WTC11 (cell line): ENCODE data around the gene SPRING1. TPM values are rescaled to one million over a fixed set of nuclear protein-coding genes. Genes with fewer than 3 reads are reported as not detected.

Experiments used
- ATAC-seq: fragments of 200-7000 bp; cut with Tn5 transposase; 2 replicates; pipeline ENCODE4 v1.10.0; 2021; ENCODE audit warnings: mild to moderate bottlenecking, moderate library complexity
- CTCF ChIA-PET: fragments of 300-600 bp; sonication (Branson Sonifier 250); formaldehyde crosslinking; loops from one replicate; lab custom pipeline; 2021; ENCODE audit warnings: antibody characterized with exemption; lab: Charles Lee
- POLR2A ChIA-PET: fragments of 350-600 bp; sonication (Branson Sonifier 250); formaldehyde crosslinking; loops from one replicate; lab custom pipeline; 2021; ENCODE audit warnings: antibody characterized with exemption; lab: Charles Lee
- DNase-seq: peaks from one replicate; pipeline ENCODE4 v3.0.0; 2021; ENCODE audit warnings: low spot score
- H3K27ac Mint-ChIP-seq: 2 replicates; pipeline ENCODE4 v1.8.0; 2021; ENCODE audit warnings: mixed read lengths
- H3K27me3 Mint-ChIP-seq: 2 replicates; pipeline ENCODE4 v1.8.0; 2021; ENCODE audit warnings: low read depth, mild to moderate bottlenecking, moderate library complexity, mixed read lengths
- H3K36me3 Mint-ChIP-seq: 2 replicates; pipeline ENCODE4 v1.8.0; 2021; ENCODE audit warnings: mixed read lengths
- H3K4me1 Mint-ChIP-seq: 2 replicates; pipeline ENCODE4 v1.8.0; 2022; ENCODE audit warnings: mixed read lengths
- H3K4me3 Mint-ChIP-seq: 2 replicates; pipeline ENCODE4 v1.8.0; 2021; ENCODE audit warnings: mild to moderate bottlenecking, moderate library complexity, mixed read lengths
- H3K9me3 Mint-ChIP-seq: 2 replicates; pipeline ENCODE4 v1.8.0; 2021; ENCODE audit warnings: mixed read lengths
- EMX1 ChIP-seq: fragments of 250-450 bp; sonication (Bioruptor Pico); IDR thresholded peaks from 2 replicates; pipeline ENCODE4 v1.8.0; 2021; ENCODE audit warnings: mild to moderate bottlenecking
- IRF2 ChIP-seq: sonication (generic); formaldehyde crosslinking; IDR thresholded peaks from 2 replicates; pipeline ENCODE4 v1.8.0; 2022; ENCODE audit warnings: low read depth, missing genetic modification reagents, borderline replicate concordance
- MXD4 ChIP-seq: fragments of 250-450 bp; sonication (Bioruptor Pico); IDR thresholded peaks from 2 replicates; pipeline ENCODE4 v1.8.0; 2021; ENCODE audit warnings: mild to moderate bottlenecking, moderate library complexity, borderline replicate concordance
- NR1H2 ChIP-seq: sonication (generic); formaldehyde crosslinking; IDR thresholded peaks from 2 replicates; pipeline ENCODE4 v1.9.0; 2021; ENCODE audit warnings: mild to moderate bottlenecking, moderate library complexity, missing genetic modification reagents
- NR3C1 ChIP-seq: sonication (generic); formaldehyde crosslinking; conservative IDR thresholded peaks from 2 replicates; pipeline ENCODE4 v1.8.1; 2023; ENCODE audit warnings: low read depth, mild to moderate bottlenecking, missing genetic modification reagents
- RELA ChIP-seq: sonication (generic); formaldehyde crosslinking; IDR thresholded peaks from 2 replicates; pipeline ENCODE4 v1.8.1; 2022; ENCODE audit warnings: missing genetic modification reagents, mild to moderate bottlenecking, borderline replicate concordance
- RORB ChIP-seq: fragments of 250-450 bp; sonication (Bioruptor Pico); IDR thresholded peaks from 2 replicates; pipeline ENCODE4 v1.9.0; 2021; ENCODE audit warnings: mild to moderate bottlenecking
- SMAD4 ChIP-seq: sonication (generic); formaldehyde crosslinking; IDR thresholded peaks from 2 replicates; pipeline ENCODE4 v1.8.0; 2022; ENCODE audit warnings: mild to moderate bottlenecking, missing genetic modification reagents
- TEAD4 ChIP-seq: sonication (generic); formaldehyde crosslinking; IDR thresholded peaks from 2 replicates; pipeline ENCODE4 v1.8.0; 2022; ENCODE audit warnings: mild to moderate bottlenecking, missing genetic modification reagents
- ZNF232 ChIP-seq: sonication (generic); formaldehyde crosslinking; IDR thresholded peaks from 2 replicates; pipeline ENCODE4 v1.8.0; 2022; ENCODE audit warnings: mild to moderate bottlenecking, missing genetic modification reagents
- ZNF317 ChIP-seq: sonication (generic); formaldehyde crosslinking; IDR thresholded peaks from 2 replicates; pipeline ENCODE4 v1.8.1; 2023; ENCODE audit warnings: low read depth, mild to moderate bottlenecking, moderate library complexity, missing genetic modification reagents, borderline replicate concordance
- ZNF396 ChIP-seq: fragments of 250-450 bp; sonication (Bioruptor Pico); IDR thresholded peaks from 2 replicates; pipeline ENCODE4 v1.8.0; 2021; ENCODE audit warnings: mild to moderate bottlenecking, moderate library complexity, borderline replicate concordance
- ZNF416 ChIP-seq: fragments of 250-450 bp; sonication (Bioruptor Pico); IDR thresholded peaks from 2 replicates; pipeline ENCODE4 v1.9.0; 2021; ENCODE audit warnings: mild to moderate bottlenecking, inconsistent platforms
- total RNA-seq: library from RNA; stranded (reverse); gene quantifications from 3 replicates; pipeline ENCODE4 v1.2.3, GENCODE V29; 2021
- TF ChIP-seq, protein P1 (sequence below): sonication (generic); formaldehyde crosslinking; IDR thresholded peaks from 2 replicates; pipeline ENCODE4 v1.8.0; 2022; ENCODE audit warnings: missing genetic modification reagents
- TF ChIP-seq, protein P2 (sequence below): sonication (generic); formaldehyde crosslinking; IDR thresholded peaks from 2 replicates; pipeline ENCODE4 v1.8.0; 2023; ENCODE audit warnings: missing genetic modification reagents
- TF ChIP-seq, protein P3 (sequence below): sonication (generic); formaldehyde crosslinking; IDR thresholded peaks from 2 replicates; pipeline ENCODE4 v1.8.1; 2023; ENCODE audit warnings: mild to moderate bottlenecking, missing genetic modification reagents, moderate library complexity
- TF ChIP-seq, protein P4 (sequence below): sonication (generic); formaldehyde crosslinking; IDR thresholded peaks from 2 replicates; pipeline ENCODE4 v1.8.1; 2022; ENCODE audit warnings: missing genetic modification reagents, borderline replicate concordance
- TF ChIP-seq, protein P5 (sequence below): sonication (generic); formaldehyde crosslinking; IDR thresholded peaks from 2 replicates; pipeline ENCODE4 v1.8.0; 2023; ENCODE audit warnings: mild to moderate bottlenecking, missing genetic modification reagents
- TF ChIP-seq, protein P6 (sequence below): fragments of 250-450 bp; sonication (Bioruptor Pico); IDR thresholded peaks from 2 replicates; pipeline ENCODE4 v2.1.2; 2022; ENCODE audit warnings: mild to moderate bottlenecking, moderate library complexity
- TF ChIP-seq, protein P7 (sequence below): sonication (generic); formaldehyde crosslinking; IDR thresholded peaks from 2 replicates; pipeline ENCODE4 v1.8.0; 2022; ENCODE audit warnings: mild to moderate bottlenecking, missing genetic modification reagents

The SPRING1 gene
- total RNA-seq, 1 experiment from 2014 or later, result 46.1 TPM

DNA sequence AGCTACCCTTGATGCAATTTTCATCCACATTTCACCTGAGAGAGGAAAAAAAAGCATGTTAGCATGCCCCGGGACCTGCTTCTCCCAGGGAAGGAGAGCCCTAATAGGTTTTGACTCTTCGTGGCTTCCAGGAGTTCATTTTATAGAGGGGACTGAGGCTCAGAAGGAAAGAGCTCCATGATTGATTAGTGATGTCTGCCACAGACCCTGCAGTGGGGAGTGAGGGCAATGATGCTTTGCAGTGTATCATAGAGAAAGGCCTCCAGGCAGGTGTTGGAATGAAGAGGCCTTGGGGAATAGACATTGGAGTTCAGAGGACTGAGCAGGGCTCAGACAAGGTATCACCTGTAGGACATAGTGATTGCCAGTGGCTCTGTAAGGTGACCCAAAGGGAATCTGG lies 41.7 kb upstream of the SPRING1 start (continued):
- TF ChIP-seq, protein P1, sequence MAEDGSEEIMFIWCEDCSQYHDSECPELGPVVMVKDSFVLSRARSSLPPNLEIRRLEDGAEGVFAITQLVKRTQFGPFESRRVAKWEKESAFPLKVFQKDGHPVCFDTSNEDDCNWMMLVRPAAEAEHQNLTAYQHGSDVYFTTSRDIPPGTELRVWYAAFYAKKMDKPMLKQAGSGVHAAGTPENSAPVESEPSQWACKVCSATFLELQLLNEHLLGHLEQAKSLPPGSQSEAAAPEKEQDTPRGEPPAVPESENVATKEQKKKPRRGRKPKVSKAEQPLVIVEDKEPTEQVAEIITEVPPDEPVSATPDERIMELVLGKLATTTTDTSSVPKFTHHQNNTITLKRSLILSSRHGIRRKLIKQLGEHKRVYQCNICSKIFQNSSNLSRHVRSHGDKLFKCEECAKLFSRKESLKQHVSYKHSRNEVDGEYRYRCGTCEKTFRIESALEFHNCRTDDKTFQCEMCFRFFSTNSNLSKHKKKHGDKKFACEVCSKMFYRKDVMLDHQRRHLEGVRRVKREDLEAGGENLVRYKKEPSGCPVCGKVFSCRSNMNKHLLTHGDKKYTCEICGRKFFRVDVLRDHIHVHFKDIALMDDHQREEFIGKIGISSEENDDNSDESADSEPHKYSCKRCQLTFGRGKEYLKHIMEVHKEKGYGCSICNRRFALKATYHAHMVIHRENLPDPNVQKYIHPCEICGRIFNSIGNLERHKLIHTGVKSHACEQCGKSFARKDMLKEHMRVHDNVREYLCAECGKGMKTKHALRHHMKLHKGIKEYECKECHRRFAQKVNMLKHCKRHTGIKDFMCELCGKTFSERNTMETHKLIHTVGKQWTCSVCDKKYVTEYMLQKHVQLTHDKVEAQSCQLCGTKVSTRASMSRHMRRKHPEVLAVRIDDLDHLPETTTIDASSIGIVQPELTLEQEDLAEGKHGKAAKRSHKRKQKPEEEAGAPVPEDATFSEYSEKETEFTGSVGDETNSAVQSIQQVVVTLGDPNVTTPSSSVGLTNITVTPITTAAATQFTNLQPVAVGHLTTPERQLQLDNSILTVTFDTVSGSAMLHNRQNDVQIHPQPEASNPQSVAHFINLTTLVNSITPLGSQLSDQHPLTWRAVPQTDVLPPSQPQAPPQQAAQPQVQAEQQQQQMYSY (CRISPR knock-in tag), result no peak
- TF ChIP-seq RORB (no peak), ZNF416 (no peak), NR1H2 (no peak), SMAD4 (CRISPR knock-in tag) (no peak), TEAD4 (CRISPR knock-in tag) (no peak), MXD4 (CRISPR knock-in tag) (no peak)
- TF ChIP-seq, protein P2, sequence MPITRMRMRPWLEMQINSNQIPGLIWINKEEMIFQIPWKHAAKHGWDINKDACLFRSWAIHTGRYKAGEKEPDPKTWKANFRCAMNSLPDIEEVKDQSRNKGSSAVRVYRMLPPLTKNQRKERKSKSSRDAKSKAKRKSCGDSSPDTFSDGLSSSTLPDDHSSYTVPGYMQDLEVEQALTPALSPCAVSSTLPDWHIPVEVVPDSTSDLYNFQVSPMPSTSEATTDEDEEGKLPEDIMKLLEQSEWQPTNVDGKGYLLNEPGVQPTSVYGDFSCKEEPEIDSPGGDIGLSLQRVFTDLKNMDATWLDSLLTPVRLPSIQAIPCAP (CRISPR knock-in tag), result no peak
- TF ChIP-seq, protein P3, sequence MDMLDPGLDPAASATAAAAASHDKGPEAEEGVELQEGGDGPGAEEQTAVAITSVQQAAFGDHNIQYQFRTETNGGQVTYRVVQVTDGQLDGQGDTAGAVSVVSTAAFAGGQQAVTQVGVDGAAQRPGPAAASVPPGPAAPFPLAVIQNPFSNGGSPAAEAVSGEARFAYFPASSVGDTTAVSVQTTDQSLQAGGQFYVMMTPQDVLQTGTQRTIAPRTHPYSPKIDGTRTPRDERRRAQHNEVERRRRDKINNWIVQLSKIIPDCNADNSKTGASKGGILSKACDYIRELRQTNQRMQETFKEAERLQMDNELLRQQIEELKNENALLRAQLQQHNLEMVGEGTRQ, result no peak
- TF ChIP-seq, protein P4, sequence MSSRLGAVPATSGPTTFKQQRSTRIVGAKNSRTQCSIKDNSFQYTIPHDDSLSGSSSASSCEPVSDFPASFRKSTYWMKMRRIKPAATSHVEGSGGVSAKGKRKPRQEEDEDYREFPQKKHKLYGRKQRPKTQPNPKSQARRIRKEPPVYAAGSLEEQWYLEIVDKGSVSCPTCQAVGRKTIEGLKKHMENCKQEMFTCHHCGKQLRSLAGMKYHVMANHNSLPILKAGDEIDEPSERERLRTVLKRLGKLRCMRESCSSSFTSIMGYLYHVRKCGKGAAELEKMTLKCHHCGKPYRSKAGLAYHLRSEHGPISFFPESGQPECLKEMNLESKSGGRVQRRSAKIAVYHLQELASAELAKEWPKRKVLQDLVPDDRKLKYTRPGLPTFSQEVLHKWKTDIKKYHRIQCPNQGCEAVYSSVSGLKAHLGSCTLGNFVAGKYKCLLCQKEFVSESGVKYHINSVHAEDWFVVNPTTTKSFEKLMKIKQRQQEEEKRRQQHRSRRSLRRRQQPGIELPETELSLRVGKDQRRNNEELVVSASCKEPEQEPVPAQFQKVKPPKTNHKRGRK (CRISPR knock-in tag), result no peak

DNA sequence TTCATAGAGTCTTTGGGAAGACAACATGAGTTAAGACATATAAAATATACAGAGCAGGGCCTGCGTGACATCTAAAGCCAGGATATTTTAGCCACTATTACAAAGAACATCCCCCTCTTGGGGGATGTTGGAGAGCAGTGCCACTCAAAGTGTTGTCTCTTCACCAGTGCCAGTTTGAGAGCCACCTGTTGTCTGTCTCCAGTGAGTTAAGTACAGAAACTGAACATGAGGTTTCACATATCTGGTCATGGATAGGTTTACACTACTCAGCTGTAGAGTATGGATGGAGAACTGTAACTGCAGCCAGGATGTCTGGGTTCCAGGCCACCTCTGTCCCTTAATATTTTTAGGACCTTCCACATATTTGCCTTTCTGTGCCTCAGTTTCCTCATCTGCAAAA lies 39.4 kb upstream of the SPRING1 start:
- CTCF ChIA-PET, result no interaction called here
- H3K27ac Mint-ChIP-seq, result no peak overlapping the region

More for the DNA sequence above, 39.4 kb upstream of the SPRING1 start:
- Mint-ChIP-seq H3K27me3 (no peaks in the 10 kb centered on the region), H3K36me3 (peaks cover 38% of the 10 kb centered on the region), H3K4me1 (peaks cover 6% of the 10 kb centered on the region), H3K9me3 (peaks cover 4% of the 10 kb centered on the region; the same call in 1 of the 2 replicates), H3K4me3 (no peak overlapping the region)
- no peak for DNase-seq
- POLR2A ChIA-PET, result no interaction called here
- no peak for ATAC-seq
- no peak for TF ChIP-seq RELA
- TF ChIP-seq ZNF317, result no peak
- no peak for TF ChIP-seq IRF2 (CRISPR knock-in tag)
- TF ChIP-seq SMAD4 (CRISPR knock-in tag), result no peak
- TF ChIP-seq EMX1, result no peak
- TF ChIP-seq NR3C1 (CRISPR knock-in tag), result no peak
- TF ChIP-seq MXD4 (CRISPR knock-in tag), result no peak
- TF ChIP-seq, protein P5, sequence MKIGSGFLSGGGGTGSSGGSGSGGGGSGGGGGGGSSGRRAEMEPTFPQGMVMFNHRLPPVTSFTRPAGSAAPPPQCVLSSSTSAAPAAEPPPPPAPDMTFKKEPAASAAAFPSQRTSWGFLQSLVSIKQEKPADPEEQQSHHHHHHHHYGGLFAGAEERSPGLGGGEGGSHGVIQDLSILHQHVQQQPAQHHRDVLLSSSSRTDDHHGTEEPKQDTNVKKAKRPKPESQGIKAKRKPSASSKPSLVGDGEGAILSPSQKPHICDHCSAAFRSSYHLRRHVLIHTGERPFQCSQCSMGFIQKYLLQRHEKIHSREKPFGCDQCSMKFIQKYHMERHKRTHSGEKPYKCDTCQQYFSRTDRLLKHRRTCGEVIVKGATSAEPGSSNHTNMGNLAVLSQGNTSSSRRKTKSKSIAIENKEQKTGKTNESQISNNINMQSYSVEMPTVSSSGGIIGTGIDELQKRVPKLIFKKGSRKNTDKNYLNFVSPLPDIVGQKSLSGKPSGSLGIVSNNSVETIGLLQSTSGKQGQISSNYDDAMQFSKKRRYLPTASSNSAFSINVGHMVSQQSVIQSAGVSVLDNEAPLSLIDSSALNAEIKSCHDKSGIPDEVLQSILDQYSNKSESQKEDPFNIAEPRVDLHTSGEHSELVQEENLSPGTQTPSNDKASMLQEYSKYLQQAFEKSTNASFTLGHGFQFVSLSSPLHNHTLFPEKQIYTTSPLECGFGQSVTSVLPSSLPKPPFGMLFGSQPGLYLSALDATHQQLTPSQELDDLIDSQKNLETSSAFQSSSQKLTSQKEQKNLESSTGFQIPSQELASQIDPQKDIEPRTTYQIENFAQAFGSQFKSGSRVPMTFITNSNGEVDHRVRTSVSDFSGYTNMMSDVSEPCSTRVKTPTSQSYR, result no peak
- TF ChIP-seq, protein P6, sequence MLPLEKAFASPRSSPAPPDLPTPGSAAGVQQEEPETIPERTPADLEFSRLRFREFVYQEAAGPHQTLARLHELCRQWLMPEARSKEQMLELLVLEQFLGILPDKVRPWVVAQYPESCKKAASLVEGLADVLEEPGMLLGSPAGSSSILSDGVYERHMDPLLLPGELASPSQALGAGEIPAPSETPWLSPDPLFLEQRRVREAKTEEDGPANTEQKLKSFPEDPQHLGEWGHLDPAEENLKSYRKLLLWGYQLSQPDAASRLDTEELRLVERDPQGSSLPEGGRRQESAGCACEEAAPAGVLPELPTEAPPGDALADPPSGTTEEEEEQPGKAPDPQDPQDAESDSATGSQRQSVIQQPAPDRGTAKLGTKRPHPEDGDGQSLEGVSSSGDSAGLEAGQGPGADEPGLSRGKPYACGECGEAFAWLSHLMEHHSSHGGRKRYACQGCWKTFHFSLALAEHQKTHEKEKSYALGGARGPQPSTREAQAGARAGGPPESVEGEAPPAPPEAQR (CRISPR knock-in tag), result no peak
- TF ChIP-seq, protein P7, sequence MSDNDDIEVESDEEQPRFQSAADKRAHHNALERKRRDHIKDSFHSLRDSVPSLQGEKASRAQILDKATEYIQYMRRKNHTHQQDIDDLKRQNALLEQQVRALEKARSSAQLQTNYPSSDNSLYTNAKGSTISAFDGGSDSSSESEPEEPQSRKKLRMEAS (CRISPR knock-in tag), result no peak
- no peak for TF ChIP-seq ZNF396
- TF ChIP-seq ZNF232 (CRISPR knock-in tag), result no peak
- TF ChIP-seq, all 79 proteins: peak for 0
